Neural progenitor cell (in vitro differentiated cells): ENCODE data around the gene NT5C2.

Experiments used
- EZH2 ChIP-seq: fragments of 200-600 bp; sonication (generic); IDR thresholded peaks from 2 replicates; pipeline ENCODE4 v1.6.1; 2017; ENCODE audit warnings: antibody characterized with exemption, mild to moderate bottlenecking, moderate library complexity
- TF ChIP-seq, protein P1 (sequence below): fragments of 200-600 bp; sonication (generic); IDR thresholded peaks from 2 replicates; pipeline ENCODE4 v1.5.1; 2017; ENCODE audit warnings: antibody characterized with exemption, mild to moderate bottlenecking

DNA sequence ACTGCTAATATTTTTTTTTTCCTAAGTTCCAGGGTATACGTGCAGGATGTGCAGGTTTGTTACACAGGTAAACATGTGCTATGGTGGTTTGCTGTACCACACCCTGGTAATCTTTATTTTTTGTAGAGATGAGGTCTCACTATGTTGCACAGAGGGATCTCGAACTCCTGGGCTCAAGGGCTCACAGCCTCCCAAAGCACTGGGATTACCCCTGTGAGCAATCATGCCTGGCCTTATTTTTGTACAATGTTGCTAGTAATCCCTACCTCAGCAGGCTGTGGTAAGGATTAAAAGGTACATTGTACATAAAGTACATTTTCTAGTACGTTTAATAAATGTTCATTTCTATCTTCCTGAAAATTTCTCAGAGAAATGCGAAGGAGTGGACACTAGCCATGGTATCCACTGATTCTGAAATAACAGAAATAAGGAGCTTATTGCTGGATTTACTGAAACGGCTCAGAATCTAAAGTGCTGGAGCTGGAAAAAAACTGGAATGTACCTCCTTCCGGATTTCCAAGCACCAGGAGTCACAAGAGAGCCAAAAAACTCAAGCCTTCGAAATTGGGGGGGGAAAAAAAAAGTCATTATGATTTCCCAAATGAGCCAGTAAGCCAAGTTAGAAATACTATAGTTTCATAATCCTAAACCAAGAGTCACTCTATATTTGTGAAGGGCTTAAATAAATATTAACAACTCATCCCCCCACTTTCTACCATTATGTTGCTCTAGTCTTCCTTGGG lies 69.6 kb downstream of the NT5C2 start:
- TF ChIP-seq, protein P1, sequence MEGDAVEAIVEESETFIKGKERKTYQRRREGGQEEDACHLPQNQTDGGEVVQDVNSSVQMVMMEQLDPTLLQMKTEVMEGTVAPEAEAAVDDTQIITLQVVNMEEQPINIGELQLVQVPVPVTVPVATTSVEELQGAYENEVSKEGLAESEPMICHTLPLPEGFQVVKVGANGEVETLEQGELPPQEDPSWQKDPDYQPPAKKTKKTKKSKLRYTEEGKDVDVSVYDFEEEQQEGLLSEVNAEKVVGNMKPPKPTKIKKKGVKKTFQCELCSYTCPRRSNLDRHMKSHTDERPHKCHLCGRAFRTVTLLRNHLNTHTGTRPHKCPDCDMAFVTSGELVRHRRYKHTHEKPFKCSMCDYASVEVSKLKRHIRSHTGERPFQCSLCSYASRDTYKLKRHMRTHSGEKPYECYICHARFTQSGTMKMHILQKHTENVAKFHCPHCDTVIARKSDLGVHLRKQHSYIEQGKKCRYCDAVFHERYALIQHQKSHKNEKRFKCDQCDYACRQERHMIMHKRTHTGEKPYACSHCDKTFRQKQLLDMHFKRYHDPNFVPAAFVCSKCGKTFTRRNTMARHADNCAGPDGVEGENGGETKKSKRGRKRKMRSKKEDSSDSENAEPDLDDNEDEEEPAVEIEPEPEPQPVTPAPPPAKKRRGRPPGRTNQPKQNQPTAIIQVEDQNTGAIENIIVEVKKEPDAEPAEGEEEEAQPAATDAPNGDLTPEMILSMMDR = no peak
- TF ChIP-seq EZH2 = no peak
